Fibroblast of peridontal ligament (primary cell): Measurements from ENCODE around the gene KRAS.

ENCODE experiments used
- DNase-seq: peaks from one replicate; pipeline ENCODE4 v3.0.0-alpha.2; 2010; ENCODE audit errors: extremely low read depth

KRAS gene

DNA sequence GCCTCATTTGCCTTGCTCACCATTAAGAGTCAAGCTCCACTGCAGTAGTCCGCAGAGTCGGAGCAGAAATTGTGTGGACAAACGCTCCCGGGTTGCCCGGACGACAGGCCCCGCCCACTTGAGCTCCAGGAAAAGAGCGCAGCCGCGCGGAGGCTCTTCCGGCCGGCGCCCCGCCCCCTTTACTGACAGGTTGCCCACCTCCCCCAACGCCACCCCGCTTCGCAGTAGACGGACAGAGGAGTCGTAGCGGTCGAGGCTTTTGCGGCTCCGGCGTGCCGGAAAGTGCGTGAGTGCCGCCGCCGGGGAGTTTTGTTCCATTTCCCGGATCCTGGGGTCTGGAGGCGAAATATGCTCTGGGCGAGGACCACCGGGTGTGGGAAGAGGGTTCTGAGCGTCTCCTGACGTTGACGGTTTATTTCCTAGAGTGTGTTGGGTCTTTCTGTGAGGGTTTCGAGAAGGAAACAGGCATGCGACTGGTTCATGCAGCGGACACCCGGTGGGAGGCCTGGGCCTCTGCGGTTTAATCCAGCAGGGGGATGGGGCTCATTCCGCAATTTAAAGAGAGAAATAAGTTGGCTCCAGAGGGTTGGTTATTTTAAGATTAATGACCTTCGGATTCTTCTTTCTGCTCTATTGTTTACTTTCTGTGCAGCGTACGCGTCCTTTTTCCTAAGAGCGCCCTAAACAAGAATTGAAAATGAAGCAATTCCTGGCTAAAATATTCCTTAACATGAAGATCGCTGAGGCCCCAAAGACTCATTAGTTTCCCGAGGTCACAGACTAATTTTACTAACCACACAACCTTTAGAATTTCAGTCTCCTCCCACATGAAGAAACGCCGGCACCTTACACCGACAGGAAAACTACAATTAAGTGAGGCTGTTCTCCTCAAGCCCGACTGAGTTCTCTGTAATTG, 55.4 kb downstream of the KRAS start, which contains the start of the genes DNAI7 and ETFRF1:
Gene DNAI7 (minus strand): TSS at position 105 of the 916 bp plus-strand sequence. CDS start 82 bp downstream, at position 23.
Gene ETFRF1 (plus strand): TSS at position 182 of the 916 bp plus-strand sequence. CDS start 8,720 bp downstream, outside the sequence.
- peak; percentile 90 for DNase-seq

DNA sequence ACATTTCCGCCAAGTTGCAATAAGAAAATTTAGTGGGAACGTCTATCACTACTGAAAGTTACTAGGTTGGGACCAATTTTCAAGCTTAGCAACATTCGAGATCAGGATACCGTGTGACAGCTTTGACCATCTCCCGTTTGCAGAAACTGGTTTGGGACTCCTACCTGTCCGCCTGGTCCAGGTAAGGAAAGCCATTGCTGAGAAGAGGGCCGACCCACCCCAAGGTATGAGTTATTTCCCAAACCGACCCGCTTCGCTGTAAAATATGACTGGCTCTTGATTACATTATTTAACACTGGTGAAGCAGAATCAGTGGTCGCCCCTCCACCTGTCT, 56.0 kb downstream of the KRAS start:
- peak; percentile 12 for DNase-seq

DNA sequence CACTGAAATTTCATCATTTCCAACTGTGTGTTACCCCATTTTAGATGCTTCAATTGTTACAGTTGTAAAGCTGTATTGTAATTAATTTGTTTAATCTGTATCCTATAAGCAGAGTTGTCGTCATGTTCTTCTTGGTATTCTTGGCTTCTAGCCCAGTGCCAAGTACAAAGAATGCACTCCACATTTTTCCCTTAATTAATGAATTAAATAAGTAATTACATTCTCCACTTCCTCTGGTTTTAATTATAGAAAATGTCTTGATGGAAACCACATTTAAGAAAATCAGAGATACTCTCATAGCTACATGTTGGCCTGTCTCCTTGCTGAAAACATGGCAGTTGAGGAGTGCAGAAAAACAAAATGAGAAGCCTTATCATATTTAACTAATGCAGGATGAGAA, 56.5 kb downstream of the KRAS start:
- DNase-seq, result peak; percentile 52

DNA sequence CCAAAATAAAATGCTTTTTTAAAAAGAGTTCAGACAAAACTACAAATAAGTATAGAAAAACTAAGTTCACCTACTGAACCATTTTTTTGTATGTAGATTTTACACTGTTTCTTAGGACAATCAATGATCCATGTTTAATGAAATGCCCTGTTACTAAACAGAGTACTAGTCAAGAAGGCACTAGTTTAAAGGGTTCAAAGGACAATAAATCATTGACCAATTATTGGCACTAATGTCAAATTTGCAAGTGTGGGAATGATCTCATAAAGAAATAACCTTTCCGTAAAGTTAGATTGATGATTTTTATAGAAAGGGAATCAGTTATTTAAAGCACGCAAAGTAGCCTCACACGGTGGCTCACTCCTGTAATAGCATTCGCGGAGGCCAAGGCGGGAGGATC, 59.9 kb downstream of the KRAS start:
- no peak for DNase-seq

DNA sequence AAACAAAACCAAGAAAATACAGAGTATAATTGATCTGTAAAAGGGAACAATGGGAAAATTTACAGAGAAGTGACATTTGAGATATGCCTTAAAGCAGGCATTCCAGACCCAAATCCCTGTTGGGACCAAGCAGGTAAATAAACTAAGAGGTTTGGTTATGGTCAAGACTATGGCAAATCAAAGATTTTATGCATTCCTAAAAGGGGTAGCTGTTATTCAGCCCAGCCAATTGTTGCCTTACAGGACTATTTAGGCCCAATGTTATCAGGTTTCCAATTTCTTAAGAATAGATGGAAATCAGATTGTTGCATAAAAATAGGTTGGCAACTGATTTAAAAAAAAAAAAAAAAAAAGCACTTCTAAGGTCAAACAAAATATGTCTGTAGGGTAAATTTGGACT, 61.1 kb downstream of the KRAS start:
- peak; percentile 83 for DNase-seq

DNA sequence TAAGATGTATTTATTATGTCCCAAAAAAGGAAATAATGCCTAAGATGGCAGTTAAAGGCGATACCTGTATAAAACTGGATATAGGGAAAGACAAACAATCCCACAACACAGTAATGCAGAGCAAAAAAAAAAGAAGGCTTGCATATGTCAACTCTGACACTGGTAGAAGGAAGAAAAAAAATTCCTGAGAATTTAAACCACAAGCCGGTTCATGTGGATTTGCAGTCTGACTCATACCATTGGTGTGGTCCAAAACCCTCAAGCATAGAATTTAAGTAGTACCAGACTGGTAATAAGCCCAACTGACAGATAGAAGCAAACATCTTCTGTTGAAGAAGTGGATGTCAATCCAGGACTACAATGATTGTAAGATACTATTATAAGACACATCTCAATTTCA, 62.9 kb downstream of the KRAS start:
- peak; percentile 97 for DNase-seq

DNA sequence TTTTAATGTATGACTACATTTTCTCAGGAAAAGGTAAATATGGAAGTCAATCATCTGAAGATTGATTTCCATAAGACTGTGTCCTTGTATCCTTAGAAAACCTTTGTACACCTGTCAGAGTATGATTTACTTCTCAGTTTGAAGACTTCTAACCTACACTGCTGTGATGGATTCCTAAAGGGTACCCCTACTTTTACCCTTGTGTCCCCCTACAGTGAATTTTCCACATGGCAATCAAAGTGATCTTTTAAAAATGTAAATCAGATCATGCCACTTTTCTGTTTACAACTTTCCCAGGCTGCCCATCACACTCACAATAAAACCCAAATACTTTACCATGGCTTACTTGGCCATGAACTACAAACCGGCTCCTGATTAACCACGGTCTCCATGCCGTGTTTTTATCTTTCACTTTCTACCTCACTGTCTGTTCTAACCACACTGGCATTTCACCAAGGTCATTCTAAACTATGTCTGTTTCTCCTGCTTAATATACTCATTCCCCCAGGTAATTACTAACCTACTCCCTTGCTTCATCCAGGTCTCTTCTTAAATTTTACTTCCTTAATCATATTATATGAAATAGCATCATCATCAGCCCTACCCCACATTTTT, 63.8 kb downstream of the KRAS start:
- DNase-seq, result peak; percentile 44

DNA sequence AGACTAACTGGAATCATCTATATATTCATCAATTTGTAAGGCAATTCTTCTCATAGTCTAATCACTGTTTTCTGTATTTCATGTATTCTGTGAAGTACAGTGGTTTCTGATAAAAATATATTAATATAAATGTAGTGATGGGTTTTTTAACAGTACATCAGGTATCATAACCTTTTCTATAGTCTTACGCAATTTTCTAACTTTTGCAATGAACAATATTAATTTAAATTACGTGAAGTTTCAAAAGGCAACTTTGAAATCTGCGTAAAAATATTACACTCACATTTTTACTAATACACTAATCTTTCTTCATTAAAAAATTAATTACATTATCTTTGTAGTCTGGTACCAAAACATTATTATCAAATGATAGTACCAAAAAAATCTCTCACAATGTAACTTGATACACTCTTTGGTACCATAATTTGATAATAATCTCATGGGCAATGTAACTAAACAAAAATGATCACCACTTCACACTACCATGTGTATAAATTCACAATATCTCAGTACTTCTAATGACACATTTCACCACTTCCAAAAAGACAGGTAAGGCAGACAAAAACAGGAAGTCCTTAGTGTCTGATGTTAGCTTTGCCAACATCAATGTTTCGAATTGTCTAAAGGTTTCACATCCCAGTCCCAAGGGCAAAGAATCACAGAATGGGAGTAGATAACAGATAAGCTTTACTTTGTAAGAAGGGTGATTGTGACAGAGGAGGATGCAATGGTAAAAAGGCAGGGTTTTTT, 64.5 kb downstream of the KRAS start:
- DNase-seq, result no peak

DNA sequence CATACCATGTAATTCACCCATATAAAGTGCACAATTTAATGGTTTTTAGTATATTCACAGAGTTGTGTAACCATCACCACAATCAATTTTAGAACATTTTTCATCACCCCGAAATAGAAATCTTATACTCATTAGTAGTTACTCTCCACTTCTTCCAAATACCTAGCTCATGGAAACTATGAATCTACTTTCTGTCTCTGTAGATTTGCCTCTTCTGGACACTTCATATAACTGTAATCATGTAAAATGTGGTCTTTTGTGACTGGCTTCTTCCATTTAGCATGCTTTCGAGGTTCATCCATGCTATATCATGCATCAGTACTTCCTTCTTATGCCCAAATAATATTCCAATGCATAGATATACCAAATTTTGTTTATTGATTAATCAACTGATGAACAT, 66.6 kb downstream of the KRAS start:
- no peak for DNase-seq

DNA sequence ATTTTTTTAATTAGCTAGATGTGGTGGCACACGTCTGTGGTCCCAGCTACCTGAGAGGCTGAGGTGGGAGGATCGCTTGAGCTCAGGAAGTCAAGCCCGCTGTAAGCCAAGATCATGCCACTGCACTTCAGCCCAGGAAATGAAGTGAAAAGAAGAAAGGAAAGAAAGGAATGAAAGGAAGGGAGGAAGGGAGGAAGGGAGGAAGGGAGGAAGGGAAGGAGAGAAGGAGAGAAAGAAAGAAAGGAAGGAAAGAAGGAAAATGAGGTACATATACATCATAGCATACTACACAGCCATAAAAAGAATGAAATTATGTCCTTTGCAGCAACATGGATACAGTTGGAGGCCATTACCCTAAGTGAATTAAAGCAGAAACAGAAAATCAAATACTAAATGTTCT, 68.0 kb downstream of the KRAS start:
- no peak for DNase-seq

DNA sequence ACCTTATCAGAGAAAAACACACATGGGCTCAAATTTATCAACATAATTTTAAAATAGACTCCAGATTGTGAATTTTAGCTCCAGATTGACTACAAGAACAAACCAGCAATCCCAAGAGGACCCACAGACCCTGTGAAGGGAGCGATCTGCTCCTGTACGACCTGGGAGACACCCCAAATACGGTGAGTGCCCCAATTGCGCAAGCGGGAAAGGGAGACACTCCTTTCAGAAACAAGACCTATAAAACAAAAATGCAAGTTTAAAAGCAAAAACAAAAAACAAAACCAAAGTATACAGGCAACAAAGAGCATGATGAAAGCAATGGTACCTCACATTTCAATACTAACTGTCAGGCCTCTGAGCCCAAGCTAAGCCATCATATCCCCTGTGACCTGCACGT, 87.9 kb downstream of the KRAS start:
- DNase-seq, result no peak

DNA sequence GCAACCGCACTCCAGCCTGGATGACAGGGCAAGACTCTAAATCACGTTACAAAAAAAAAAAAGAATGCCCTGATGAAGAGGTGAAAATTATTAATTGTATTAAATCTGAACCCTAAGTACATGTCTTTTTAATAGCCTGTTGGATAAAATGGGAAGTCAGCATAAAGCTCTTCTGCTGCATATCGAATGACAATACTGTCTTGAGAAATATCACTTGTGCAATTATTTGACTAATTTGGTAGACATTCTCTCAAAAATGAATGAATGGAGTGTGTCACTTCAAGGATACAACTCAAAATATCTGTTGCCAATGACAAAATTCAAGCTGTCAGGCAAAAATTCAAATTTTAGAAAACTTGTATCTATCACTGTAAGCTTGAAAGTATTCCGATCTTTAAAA, 94.7 kb downstream of the KRAS start:
- DNase-seq, result peak; percentile 23

DNA sequence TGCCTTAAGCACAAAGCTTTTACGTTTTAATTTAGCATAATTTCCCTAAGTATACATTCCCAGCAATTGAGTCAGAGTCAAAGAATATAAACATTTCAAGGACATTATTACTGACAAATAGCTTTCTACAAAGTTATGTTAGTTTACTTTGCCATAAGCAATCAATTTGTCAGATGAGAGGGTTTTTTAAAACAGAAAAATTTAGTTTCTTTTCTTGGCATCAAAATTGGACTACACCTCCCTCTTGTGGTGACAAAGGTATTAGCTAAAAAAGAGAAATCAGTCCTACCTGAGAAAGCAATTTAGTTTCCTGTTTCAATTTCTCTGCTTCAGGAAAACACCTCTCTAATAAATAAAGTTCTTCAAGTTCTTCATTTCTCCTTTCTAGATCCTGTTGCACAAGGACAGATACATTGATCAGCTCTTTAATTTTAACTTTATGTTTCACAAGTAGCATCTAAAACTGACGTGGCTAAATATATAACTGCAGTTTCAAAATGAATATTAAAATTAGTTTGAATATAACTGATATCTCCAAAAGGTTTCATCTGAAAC, 95.6 kb downstream of the KRAS start:
- DNase-seq, result peak; percentile 83
